Stimulated activated memory B cell treated with anti-CD40 and anti-IgM and Interleukin-4, amounts not matched to agents 10 μg/mL and 1 μg/mL and 100 μg/mL, for 72 hours (primary cell): ENCODE measurements around the gene LST1.

ENCODE experiments used
- ATAC-seq: fragments of 150-1000 bp; cut with Tn5 transposase; 2 replicates; pipeline ENCODE4 v1.10.0; 2021
- H3K27ac Mint-ChIP-seq: one replicate; pipeline ENCODE4 v1.8.0; 2022; ENCODE audit warnings: mild to moderate bottlenecking, mixed read lengths
- H3K27me3 Mint-ChIP-seq: one replicate; pipeline ENCODE4 v1.8.0; 2022; ENCODE audit warnings: mixed read lengths
- H3K36me3 Mint-ChIP-seq: one replicate; pipeline ENCODE4 v1.8.0; 2022; ENCODE audit warnings: mixed read lengths
- H3K4me1 Mint-ChIP-seq: one replicate; pipeline ENCODE4 v1.8.0; 2022; ENCODE audit warnings: mixed read lengths
- H3K4me3 Mint-ChIP-seq: one replicate; pipeline ENCODE4 v1.8.0; 2022; ENCODE audit warnings: mild to moderate bottlenecking, moderate library complexity, mixed read lengths
- H3K9me3 Mint-ChIP-seq: one replicate; pipeline ENCODE4 v1.8.0; 2022; ENCODE audit warnings: mixed read lengths

The LST1 gene

DNA sequence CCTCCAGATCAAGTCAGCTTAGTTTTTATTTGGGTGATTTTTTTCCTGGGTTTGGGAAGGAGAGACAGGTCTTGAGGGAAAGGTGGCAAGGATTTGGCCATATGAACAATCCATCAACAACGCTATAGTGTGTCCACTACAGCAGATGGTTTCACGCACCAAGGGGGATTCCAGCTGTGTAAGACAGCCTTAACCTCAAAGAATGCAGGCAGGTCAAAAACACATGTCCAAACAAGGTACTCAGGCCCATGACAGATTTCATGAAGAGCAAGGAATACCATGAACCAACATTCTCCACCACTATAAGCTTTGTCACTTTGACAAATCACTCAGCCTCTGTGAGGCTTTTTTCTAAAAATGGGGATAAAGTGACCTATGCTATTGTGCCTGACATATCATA lies 30.9 kb downstream of the LST1 start:
- no peak overlapping the region for H3K27ac Mint-ChIP-seq
- H3K4me1 Mint-ChIP-seq: peaks cover 40% of the 10 kb centered on the region
- peaks cover 7% of the 10 kb centered on the region for H3K36me3 Mint-ChIP-seq

GRCh38 chr6:31619805-31620585 lies 33.9 kb downstream of the LST1 start:
- ATAC-seq: peak; percentile 96
- H3K4me1 Mint-ChIP-seq: peaks cover 36% of the 10 kb centered on the region
- peak overlapping the region; percentile 82 for H3K4me3 Mint-ChIP-seq
- no peaks in the 10 kb centered on the region for H3K27me3 Mint-ChIP-seq
- H3K27ac Mint-ChIP-seq: peak overlapping the region; percentile 88
- peaks cover 24% of the 10 kb centered on the region for H3K36me3 Mint-ChIP-seq
- no peaks in the 10 kb centered on the region for H3K9me3 Mint-ChIP-seq

More for the DNA sequence above, 30.9 kb downstream of the LST1 start:
- no peak overlapping the region for H3K4me3 Mint-ChIP-seq
- ATAC-seq: no peak
- H3K27me3 Mint-ChIP-seq: no peaks in the 10 kb centered on the region
- no peaks in the 10 kb centered on the region for H3K9me3 Mint-ChIP-seq

GRCh38 chr6:31620586-31621319 lies 34.7 kb downstream of the LST1 start, which contains the start of gene PRRC2A:
TSS of gene PRRC2A (plus strand) at chr6:31620715. CDS start at chr6:31622790, 2,075 bp downstream.
- peaks cover 32% of the 10 kb centered on the region for H3K36me3 Mint-ChIP-seq
- ATAC-seq: peak; percentile 58
- H3K9me3 Mint-ChIP-seq: no peaks in the 10 kb centered on the region
- peak within 1 kb of the TSS; percentile 82 for H3K4me3 Mint-ChIP-seq
- no peaks in the 10 kb centered on the region for H3K27me3 Mint-ChIP-seq
- peak within 1 kb of the TSS; percentile 88 for H3K27ac Mint-ChIP-seq
- peaks cover 29% of the 10 kb centered on the region for H3K4me1 Mint-ChIP-seq

DNA sequence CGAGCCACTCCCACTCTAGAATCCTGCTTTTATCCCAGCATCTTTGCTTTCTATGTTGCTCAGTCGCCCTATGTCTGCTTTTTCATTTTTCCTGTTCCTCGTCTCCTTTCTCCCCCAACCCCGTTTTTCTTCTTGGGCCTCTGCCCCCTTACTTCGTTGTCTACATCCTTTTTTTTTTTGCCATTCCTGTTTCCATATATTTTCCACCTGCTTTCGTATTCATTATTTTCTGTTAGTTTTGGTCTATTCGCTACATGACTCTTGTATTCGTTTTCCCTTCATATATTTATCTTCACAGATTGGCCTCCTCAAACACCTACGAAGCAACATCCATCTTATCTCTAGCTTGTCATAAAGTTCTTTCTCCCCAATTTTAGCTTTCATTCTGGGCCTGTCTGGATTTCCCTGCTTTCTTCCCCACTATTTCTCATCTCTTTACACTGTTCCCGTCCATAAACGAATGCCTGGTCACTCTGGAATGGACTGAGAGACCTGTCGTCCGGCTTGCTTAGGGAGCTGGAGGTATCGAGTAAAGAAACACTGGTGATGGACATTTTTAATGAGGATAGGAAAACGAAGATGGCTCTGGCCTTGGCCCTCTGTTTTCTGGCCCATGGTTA lies 35.4 kb downstream of the LST1 start:
- peak overlapping the region; percentile 82 for H3K4me3 Mint-ChIP-seq
- peaks cover 22% of the 10 kb centered on the region for H3K4me1 Mint-ChIP-seq
- H3K27me3 Mint-ChIP-seq: no peaks in the 10 kb centered on the region
- H3K27ac Mint-ChIP-seq: peak overlapping the region; percentile 88
- no peak for ATAC-seq
- H3K9me3 Mint-ChIP-seq: no peaks in the 10 kb centered on the region
- H3K36me3 Mint-ChIP-seq: peaks cover 39% of the 10 kb centered on the region

DNA sequence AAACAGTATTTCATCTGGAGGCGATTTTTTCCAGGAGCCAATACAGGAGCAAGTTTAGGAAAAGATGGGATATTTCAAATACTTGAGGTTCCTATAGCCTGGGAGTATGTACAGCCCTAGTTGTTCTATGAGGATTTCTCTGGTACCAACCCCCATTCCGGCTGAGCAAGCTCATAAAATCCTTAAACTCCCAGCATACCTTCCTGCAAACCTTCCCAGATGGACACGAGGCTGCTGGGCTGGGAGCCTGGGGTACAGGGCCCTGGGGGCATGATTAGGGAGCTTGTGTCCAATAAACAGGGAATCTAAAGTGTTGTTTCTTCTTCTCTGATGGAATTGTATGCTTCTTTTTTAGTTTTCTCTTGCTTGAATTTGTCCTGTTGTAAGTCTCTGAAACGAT lies 35.9 kb downstream of the LST1 start:
- no peaks in the 10 kb centered on the region for H3K27me3 Mint-ChIP-seq
- no peaks in the 10 kb centered on the region for H3K9me3 Mint-ChIP-seq
- no peak for ATAC-seq
- peak overlapping the region; percentile 88 for H3K27ac Mint-ChIP-seq
- H3K4me1 Mint-ChIP-seq: peaks cover 18% of the 10 kb centered on the region
- peak overlapping the region; percentile 82 for H3K4me3 Mint-ChIP-seq
- peaks cover 44% of the 10 kb centered on the region for H3K36me3 Mint-ChIP-seq

- H3K9me3 Mint-ChIP-seq: no peaks in the 10 kb centered on the region
- no peak for ATAC-seq
- H3K36me3 Mint-ChIP-seq: peaks cover 51% of the 10 kb centered on the region
Measured at GRCh38 chr6:31622684-31623091, 36.6 kb downstream of the LST1 start.

GRCh38 chr6:31624070-31624469 lies 38.0 kb downstream of the LST1 start:
- Mint-ChIP-seq H3K4me1 (peaks cover 24% of the 10 kb centered on the region), H3K27ac (no peak overlapping the region), H3K9me3 (no peaks in the 10 kb centered on the region), H3K36me3 (peaks cover 61% of the 10 kb centered on the region), H3K4me3 (no peak overlapping the region), H3K27me3 (no peaks in the 10 kb centered on the region)
- no peak for ATAC-seq

More at GRCh38 chr6:31622684-31623091, 36.6 kb downstream of the LST1 start:
- no peaks in the 10 kb centered on the region for H3K27me3 Mint-ChIP-seq
- peak overlapping the region; percentile 88 for H3K27ac Mint-ChIP-seq
- peak overlapping the region; percentile 82 for H3K4me3 Mint-ChIP-seq
- peaks cover 22% of the 10 kb centered on the region for H3K4me1 Mint-ChIP-seq

- no peak overlapping the region for H3K4me3 Mint-ChIP-seq
- ATAC-seq: no peak
- no peaks in the 10 kb centered on the region for H3K27me3 Mint-ChIP-seq
- peaks cover 82% of the 10 kb centered on the region for H3K36me3 Mint-ChIP-seq
- H3K9me3 Mint-ChIP-seq: no peaks in the 10 kb centered on the region
- peaks cover 15% of the 10 kb centered on the region for H3K4me1 Mint-ChIP-seq
- peak overlapping the region; percentile 1 for H3K27ac Mint-ChIP-seq
Measured at GRCh38 chr6:31626952-31627351, 40.9 kb downstream of the LST1 start.

DNA sequence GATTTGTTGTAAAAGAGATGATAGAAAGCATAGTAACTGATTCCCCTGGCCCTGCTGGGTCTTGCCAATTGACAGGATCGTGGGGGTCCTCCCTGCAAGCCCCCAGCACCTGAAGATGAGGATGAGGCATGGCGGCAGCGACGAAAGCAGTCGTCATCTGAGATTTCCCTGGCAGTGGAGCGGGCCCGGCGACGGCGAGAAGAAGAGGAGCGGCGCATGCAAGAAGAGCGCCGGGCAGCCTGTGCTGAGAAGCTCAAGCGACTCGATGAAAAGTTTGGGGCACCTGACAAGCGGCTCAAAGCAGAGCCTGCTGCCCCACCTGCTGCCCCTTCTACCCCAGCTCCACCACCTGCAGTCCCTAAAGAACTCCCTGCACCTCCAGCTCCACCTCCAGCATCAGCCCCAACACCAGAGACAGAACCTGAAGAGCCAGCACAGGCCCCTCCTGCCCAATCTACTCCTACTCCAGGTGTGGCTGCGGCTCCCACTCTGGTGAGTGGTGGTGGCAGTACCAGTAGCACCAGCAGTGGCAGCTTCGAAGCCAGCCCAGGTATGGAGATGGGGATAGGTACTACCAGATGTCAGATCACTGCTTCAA lies 41.7 kb downstream of the LST1 start:
- H3K4me3 Mint-ChIP-seq: no peak overlapping the region
- no peaks in the 10 kb centered on the region for H3K9me3 Mint-ChIP-seq
- H3K27me3 Mint-ChIP-seq: no peaks in the 10 kb centered on the region
- peaks cover 6% of the 10 kb centered on the region for H3K4me1 Mint-ChIP-seq
- H3K27ac Mint-ChIP-seq: peak overlapping the region; percentile 1
- H3K36me3 Mint-ChIP-seq: peaks cover 82% of the 10 kb centered on the region
- no peak for ATAC-seq

DNA sequence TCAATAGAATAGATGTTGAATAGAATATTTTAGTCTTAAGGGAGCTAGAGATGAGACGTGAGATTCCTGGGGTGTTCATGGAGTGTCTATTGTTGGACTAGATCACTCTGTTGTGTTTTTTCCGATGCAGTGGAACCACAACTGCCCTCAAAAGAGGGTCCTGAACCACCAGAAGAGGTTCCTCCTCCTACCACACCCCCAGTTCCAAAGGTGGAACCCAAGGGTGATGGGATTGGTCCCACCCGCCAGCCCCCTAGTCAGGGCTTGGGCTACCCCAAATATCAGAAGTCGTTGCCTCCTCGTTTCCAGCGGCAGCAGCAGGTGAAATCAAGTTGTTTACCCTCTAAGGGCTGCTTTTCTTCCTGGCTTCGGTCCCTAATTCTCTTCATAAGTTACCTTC lies 42.9 kb downstream of the LST1 start:
- ATAC-seq: no peak
- Mint-ChIP-seq H3K4me3 (no peak overlapping the region), H3K9me3 (no peaks in the 10 kb centered on the region), H3K27me3 (no peaks in the 10 kb centered on the region), H3K4me1 (peaks cover 6% of the 10 kb centered on the region), H3K36me3 (peaks cover 89% of the 10 kb centered on the region), H3K27ac (no peak overlapping the region)

DNA sequence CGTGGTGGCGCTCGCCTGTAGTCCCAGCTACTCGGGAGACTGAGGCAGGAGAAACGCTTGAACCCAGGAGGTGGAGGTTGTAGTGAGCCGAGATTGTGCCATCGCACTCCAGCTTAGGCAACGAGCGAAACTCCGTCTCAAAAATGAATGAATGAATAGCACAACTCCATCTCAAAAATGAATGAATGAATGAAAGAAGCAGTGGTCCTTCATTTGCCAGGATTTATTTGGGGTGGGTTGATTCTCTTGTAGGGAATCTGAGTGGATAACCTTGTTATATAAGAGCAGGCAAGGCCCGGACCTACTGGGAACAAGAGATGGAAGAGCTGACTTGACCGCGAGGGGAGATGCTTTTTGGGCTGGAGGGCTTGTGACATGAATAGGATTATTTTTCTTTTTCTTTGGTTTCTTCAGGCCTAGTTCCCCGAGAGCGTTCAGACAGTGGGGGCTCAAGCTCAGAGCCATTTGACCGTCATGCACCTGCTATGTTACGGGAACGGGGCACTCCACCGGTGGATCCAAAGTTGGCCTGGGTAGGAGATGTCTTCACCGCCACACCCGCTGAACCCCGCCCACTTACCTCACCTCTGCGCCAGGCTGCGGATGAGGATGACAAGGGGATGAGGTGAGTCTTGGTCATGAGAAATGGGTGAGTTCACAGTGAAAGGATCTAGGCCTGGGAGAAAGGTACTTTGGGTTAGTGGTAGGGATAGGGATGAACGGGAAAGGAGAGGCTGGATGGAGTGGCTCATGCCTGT lies 44.3 kb downstream of the LST1 start:
- Mint-ChIP-seq H3K4me1 (peaks cover 6% of the 10 kb centered on the region), H3K27ac (peak overlapping the region; percentile 25), H3K27me3 (no peaks in the 10 kb centered on the region), H3K4me3 (no peak overlapping the region), H3K9me3 (no peaks in the 10 kb centered on the region), H3K36me3 (peaks cover 95% of the 10 kb centered on the region)
- ATAC-seq: no peak

- peaks cover 92% of the 10 kb centered on the region for H3K36me3 Mint-ChIP-seq
- no peaks in the 10 kb centered on the region for H3K9me3 Mint-ChIP-seq
- H3K27me3 Mint-ChIP-seq: no peaks in the 10 kb centered on the region
- peak overlapping the region; percentile 25 for H3K27ac Mint-ChIP-seq
- H3K4me3 Mint-ChIP-seq: no peak overlapping the region
- no peak for ATAC-seq
- peaks cover 6% of the 10 kb centered on the region for H3K4me1 Mint-ChIP-seq
Measured at GRCh38 chr6:31631209-31631608, 45.1 kb downstream of the LST1 start.

- peak overlapping the region; percentile 25 for H3K27ac Mint-ChIP-seq
- no peaks in the 10 kb centered on the region for H3K27me3 Mint-ChIP-seq
- ATAC-seq: no peak
- H3K36me3 Mint-ChIP-seq: peaks cover 92% of the 10 kb centered on the region
- H3K9me3 Mint-ChIP-seq: no peaks in the 10 kb centered on the region
- H3K4me1 Mint-ChIP-seq: peaks cover 6% of the 10 kb centered on the region
- no peak overlapping the region for H3K4me3 Mint-ChIP-seq
Measured at GRCh38 chr6:31631681-31632278, 45.7 kb downstream of the LST1 start.

GRCh38 chr6:31632279-31632946 lies 46.3 kb downstream of the LST1 start:
- Mint-ChIP-seq H3K4me3 (no peak overlapping the region), H3K4me1 (peaks cover 5% of the 10 kb centered on the region), H3K9me3 (no peaks in the 10 kb centered on the region), H3K36me3 (peaks cover 92% of the 10 kb centered on the region), H3K27me3 (no peaks in the 10 kb centered on the region), H3K27ac (no peak overlapping the region)
- ATAC-seq: no peak
